Mesenteric fat pad (tissue), 1 donor: ENCODE data around the gene ZBTB46. TPM values are rescaled to one million over a fixed set of nuclear protein-coding genes. Genes with fewer than 3 reads are reported as not detected.

Source experiments
- DNase-seq: peaks from one replicate; pipeline ENCODE4 v3.0.0-alpha.2; 2020; ENCODE audit warnings: low spot score
- total RNA-seq: library from RNA; stranded (reverse); fragmentation: NEBNext Ultra II Directional; extraction: Animal tissue kit (Norgen Biotek cat#: 25700); gene quantifications from one replicate; pipeline ENCODE4 v1.2.1, GENCODE V29; 2021
- donor health status: DM: yes; HTN: yes; CAD: no.

ZBTB46 gene
- total RNA-seq, 1 donor from 2014 or later, result 34.7 TPM

- DNase-seq, result no peak
Observed at GRCh38 chr20:63696628-63697356, 134.3 kb downstream of the ZBTB46 start, which contains the start of gene TNFRSF6B. TSS of gene TNFRSF6B (plus strand) at chr20:63696652. CDS start at chr20:63696768, 116 bp downstream.

GRCh38 chr20:63696306-63696627, 134.8 kb downstream of the ZBTB46 start:
- no peak for DNase-seq

- no peak for DNase-seq
Observed at GRCh38 chr20:63695424-63696305, 135.4 kb downstream of the ZBTB46 start.

- DNase-seq, result no peak
Observed at GRCh38 chr20:63694584-63695423, 136.3 kb downstream of the ZBTB46 start.

GRCh38 chr20:63693733-63694583, 137.1 kb downstream of the ZBTB46 start:
- DNase-seq, result no peak

Other genes with a start within 250 kb of the ZBTB46 start
- gene GMEB2, start 204.2 kb downstream of the ZBTB46 start, total RNA-seq, result 10.0 TPM
- 9.9 TPM for gene STMN3, start 177.8 kb downstream of the ZBTB46 start, total RNA-seq
- 31.7 TPM for gene RTEL1, start 173.0 kb downstream of the ZBTB46 start, total RNA-seq
- 4.7 TPM for gene TNFRSF6B, start 134.6 kb downstream of the ZBTB46 start, total RNA-seq
- 47.3 TPM for gene ARFRP1, start 123.3 kb downstream of the ZBTB46 start, total RNA-seq
- 26.7 TPM for gene ZGPAT, start 123.2 kb downstream of the ZBTB46 start, total RNA-seq
- gene LIME1, start 94.6 kb downstream of the ZBTB46 start, total RNA-seq, result 6.5 TPM
- gene SLC2A4RG, start 91.5 kb downstream of the ZBTB46 start, total RNA-seq, result 62.0 TPM
- not detected for gene ABHD16B, start 30.2 kb upstream of the ZBTB46 start, total RNA-seq
- 114 TPM for gene TPD52L2, start 34.0 kb upstream of the ZBTB46 start, total RNA-seq
- gene DNAJC5, start 63.9 kb upstream of the ZBTB46 start, total RNA-seq, result 50.5 TPM
- 36.0 TPM for gene UCKL1, start 125.2 kb upstream of the ZBTB46 start, total RNA-seq
- 18.7 TPM for gene ZNF512B, start 138.7 kb upstream of the ZBTB46 start, total RNA-seq
- 2.9 TPM for gene SAMD10, start 148.4 kb upstream of the ZBTB46 start, total RNA-seq
- gene PRPF6, start 149.9 kb upstream of the ZBTB46 start, total RNA-seq, result 46.3 TPM
- 0.74 TPM for gene C20orf204, start 204.9 kb upstream of the ZBTB46 start, total RNA-seq
- gene SOX18, start 218.4 kb upstream of the ZBTB46 start, total RNA-seq, result 70.5 TPM
- gene TCEA2, start 231.9 kb upstream of the ZBTB46 start, total RNA-seq, result 42.5 TPM
- 29.0 TPM for gene RGS19, start 248.3 kb upstream of the ZBTB46 start, total RNA-seq
- 1.3 TPM for gene OPRL1, start 248.8 kb upstream of the ZBTB46 start, total RNA-seq